Tibial nerve (tissue), 4 donors: ENCODE results near the gene NR2E1. TPM values are rescaled to one million over a fixed set of nuclear protein-coding genes. Genes with fewer than 3 reads are reported as not detected.

ENCODE experiments used
- DNase-seq, 2 donors: peaks; one replicate each; pipeline ENCODE4 v3.0.0-alpha.2; 2019; ENCODE audit warnings: low spot score in 2 of 2
- H3K27ac ChIP-seq, 4 donors: fragments of 200-600 bp; sonication (generic) in 3 of 4; one replicate each; pipeline ENCODE4 v1.5.1; 2017 to 2019; ENCODE audit warnings: mild to moderate bottlenecking in 1 of 4
- H3K27me3 ChIP-seq, 2 donors: fragments of 200-600 bp; sonication (generic) in 1 of 2; one replicate each; pipeline versions ENCODE4 v1.5.1 to v1.6.0; 2017 to 2019
- H3K36me3 ChIP-seq, 3 donors: fragments of 200-600 bp; sonication (generic); one replicate each; pipeline ENCODE4 v1.5.1; 2018 to 2019
- H3K4me1 ChIP-seq, 4 donors: fragments of 200-600 bp; sonication (generic) in 3 of 4; one replicate each; pipeline ENCODE4 v1.5.1; 2017 to 2019
- H3K4me3 ChIP-seq, 4 donors: fragments of 200-600 bp; sonication (generic) in 3 of 4; one replicate each; pipeline ENCODE4 v1.5.1; 2017 to 2019; ENCODE audit warnings: mild to moderate bottlenecking in 1 of 4, moderate library complexity in 1 of 4
- H3K9me3 ChIP-seq, 4 donors: fragments of 200-600 bp; sonication (generic) in 3 of 4; one replicate each; pipeline ENCODE4 v1.5.1; 2017 to 2019
- CTCF ChIP-seq, 5 experiments: fragments of 200-600 bp in 3 of 5; fragments of 450-650 bp in 2 of 5; sonication (generic) in 3 of 5; IDR thresholded peaks; one replicate each; pipeline ENCODE4 v1.5.1; 2016 to 2019; ENCODE audit warnings: antibody characterized with exemption in 5 of 5, mild to moderate bottlenecking in 3 of 5, moderate library complexity in 2 of 5
- EP300 ChIP-seq, 2 donors: sonication (generic); formaldehyde crosslinking; IDR thresholded peaks; one replicate each; pipeline ENCODE4 v1.6.1; 2017; ENCODE audit warnings: antibody characterized with exemption in 2 of 2, mild to moderate bottlenecking in 1 of 2
- POLR2A ChIP-seq, 2 donors: fragments of 450-650 bp; IDR thresholded peaks; one replicate each; pipeline ENCODE4 v1.6.1; 2017; ENCODE audit warnings: antibody characterized with exemption in 2 of 2, mild to moderate bottlenecking in 2 of 2, moderate library complexity in 2 of 2
- WGBS, 2 donors: methylation state at CpG; one replicate each; pipeline ENCODE4 v1.1.5; 2018; 5-methylcytosine and 5-hydroxymethylcytosine counted together
- total RNA-seq, 4 donors: library from RNA; depleted of rRNA; stranded (reverse); fragments of >200 nt; gene quantifications; one replicate each; pipeline ENCODE4 v1.1.0, GENCODE V29; 2016

Gene NR2E1
- total RNA-seq, 4 donors from 2014 or later = not detected

- no peak overlapping the region for H3K27ac ChIP-seq
- H3K36me3 ChIP-seq = no peaks in the 10 kb centered on the region
- H3K27me3 ChIP-seq = peaks cover 0 to 94% of the 10 kb centered on the region in 2 donors
- 22 to 26% methylated on average over 13 of the region's 13 CpGs for WGBS, 2 donors
- DNase-seq = no peak
- peaks cover 0 to 15% (median 11%) of the 10 kb centered on the region in 4 donors for H3K4me1 ChIP-seq
- H3K9me3 ChIP-seq = peaks cover 0 to 7% (median 0%) of the 10 kb centered on the region in 4 donors
- H3K4me3 ChIP-seq = no peak overlapping the region
- TF ChIP-seq CTCF (IDR thresholded peaks at IDR 0.05) (no peak), EP300 (IDR thresholded peaks at IDR 0.05) (no peak), POLR2A (IDR thresholded peaks at IDR 0.05) (no peak)
Observed at GRCh38 chr6:108123481-108123929, 42.3 kb upstream of the NR2E1 start.

GRCh38 chr6:108123946-108124345 is 41.9 kb upstream of the NR2E1 start:
- Histone ChIP-seq H3K4me1 (peaks cover 0 to 10% (median 7%) of the 10 kb centered on the region in 4 donors), H3K9me3 (peaks cover 0 to 7% (median 0%) of the 10 kb centered on the region in 4 donors), H3K36me3 (no peaks in the 10 kb centered on the region), H3K27me3 (peaks cover 0 to 92% of the 10 kb centered on the region in 2 donors), H3K4me3 (no peak overlapping the region), H3K27ac (no peak overlapping the region)
- no peak for TF ChIP-seq POLR2A (IDR thresholded peaks at IDR 0.05)
- no peak for TF ChIP-seq EP300 (IDR thresholded peaks at IDR 0.05)
- no peak for TF ChIP-seq CTCF (IDR thresholded peaks at IDR 0.05)
- 22 to 26% methylated on average over 6 to 7 of the region's 7 CpGs for WGBS, 2 donors
- no peak for DNase-seq

GRCh38 chr6:108127056-108127455 is 38.8 kb upstream of the NR2E1 start:
- Histone ChIP-seq H3K4me3 (no peak overlapping the region), H3K27me3 (peaks cover 0 to 84% of the 10 kb centered on the region in 2 donors), H3K4me1 (no peaks in the 10 kb centered on the region), H3K36me3 (no peaks in the 10 kb centered on the region), H3K27ac (no peak overlapping the region), H3K9me3 (peaks cover 0 to 7% (median 0%) of the 10 kb centered on the region in 4 donors)
- TF ChIP-seq CTCF (IDR thresholded peaks at IDR 0.05) = no peak
- no peak for TF ChIP-seq EP300 (IDR thresholded peaks at IDR 0.05)
- DNase-seq = no peak
- WGBS, 2 donors = 88 to 94% methylated on average over 1 of the region's 1 CpG

- Histone ChIP-seq H3K9me3 (peaks cover 0 to 7% (median 0%) of the 10 kb centered on the region in 4 donors), H3K4me3 (no peak overlapping the region), H3K36me3 (no peaks in the 10 kb centered on the region), H3K27ac (no peak overlapping the region), H3K27me3 (peaks cover 0 to 83% of the 10 kb centered on the region in 2 donors), H3K4me1 (no peaks in the 10 kb centered on the region)
- no peak for DNase-seq
- TF ChIP-seq CTCF (IDR thresholded peaks at IDR 0.05) (no peak), EP300 (IDR thresholded peaks at IDR 0.05) (no peak), POLR2A (IDR thresholded peaks at IDR 0.05) (no peak)
- WGBS, 2 donors = 56 to 58% methylated on average over 2 of the region's 2 CpGs
Observed at GRCh38 chr6:108127826-108128225, 38.0 kb upstream of the NR2E1 start.

- H3K4me1 ChIP-seq = peaks cover 0 to 19% (median 10%) of the 10 kb centered on the region in 4 donors
- H3K27ac ChIP-seq = no peak overlapping the region
- no peaks in the 10 kb centered on the region for H3K36me3 ChIP-seq
- H3K9me3 ChIP-seq = no peaks in the 10 kb centered on the region
- no peak overlapping the region for H3K4me3 ChIP-seq
- H3K27me3 ChIP-seq = peaks cover 0 to 82% of the 10 kb centered on the region in 2 donors
- TF ChIP-seq EP300 (IDR thresholded peaks at IDR 0.05) (no peak), POLR2A (IDR thresholded peaks at IDR 0.05) (no peak), CTCF (IDR thresholded peaks at IDR 0.05) (no peak)
- DNase-seq = no peak
Observed at GRCh38 chr6:108130262-108130661, 35.6 kb upstream of the NR2E1 start.
